GM19372 (cell line): Measurements from ENCODE around the gene CTU2.

ENCODE experiments used
- ATAC-seq: cut with Tn5 transposase; IDR thresholded peaks from one replicate; pipeline ENCODE4 v1.9.1; 2021; ENCODE audit warnings: mild to moderate bottlenecking, low read depth, moderate library complexity; ENCODE audit not compliant: unreplicated experiment

Gene CTU2

DNA sequence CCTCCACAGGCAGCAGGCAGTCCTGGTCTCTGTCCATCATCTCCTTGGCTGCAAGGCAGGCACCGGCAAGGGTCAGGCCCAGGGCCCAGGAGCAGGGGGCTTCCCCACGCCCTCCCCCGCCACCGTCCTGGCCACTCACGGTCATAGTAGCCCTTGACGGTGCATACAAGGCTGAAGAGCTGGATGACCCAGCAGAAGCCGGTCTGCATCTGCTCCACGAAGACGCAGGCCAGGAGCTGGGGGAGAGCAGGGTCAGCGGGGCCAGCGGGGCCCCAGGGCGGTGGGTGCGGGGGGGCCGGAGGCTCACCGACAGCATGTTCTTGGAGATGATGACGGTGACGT lies 20.1 kb downstream of the CTU2 start:
- ATAC-seq = no peak

DNA sequence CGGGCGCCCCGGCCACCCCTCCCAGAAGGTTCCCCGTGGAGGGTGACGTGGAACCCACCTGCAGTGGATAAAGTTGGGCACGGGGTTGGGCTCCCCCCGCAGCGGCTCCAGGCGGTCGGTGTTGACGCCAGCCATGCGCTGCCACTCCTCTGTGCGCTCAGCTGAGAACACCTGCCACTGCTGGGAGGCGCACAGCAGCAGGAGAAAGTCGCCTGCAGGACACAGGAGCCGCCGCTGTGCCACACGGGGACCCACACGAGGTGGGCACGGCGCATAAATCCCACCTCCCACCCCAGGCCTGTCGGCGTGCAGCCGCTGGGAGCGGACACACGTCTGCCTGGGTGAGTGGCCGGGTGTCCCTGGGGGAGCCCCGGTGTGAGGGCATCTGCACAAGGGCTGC lies 20.7 kb downstream of the CTU2 start:
- ATAC-seq = no peak

DNA sequence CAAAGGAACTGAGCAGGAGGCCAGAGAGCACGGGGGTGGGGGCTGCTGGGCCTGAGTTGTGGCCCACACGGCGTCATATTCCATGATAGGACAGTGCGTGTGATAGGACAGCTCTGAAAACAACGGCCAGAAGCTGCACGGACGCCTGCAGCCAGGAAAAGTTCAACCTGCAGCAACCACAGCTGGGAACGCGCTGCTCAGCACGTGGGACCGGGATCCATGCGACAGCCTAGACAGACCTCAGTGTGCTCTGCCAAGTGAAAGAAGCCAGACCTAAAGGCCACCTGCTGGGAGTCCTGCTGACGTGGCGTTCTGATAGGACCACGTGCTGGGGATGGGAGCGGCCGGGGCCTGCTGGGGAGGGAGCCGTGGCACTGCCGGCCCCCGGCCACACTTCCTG lies 21.6 kb downstream of the CTU2 start:
- ATAC-seq = no peak

DNA sequence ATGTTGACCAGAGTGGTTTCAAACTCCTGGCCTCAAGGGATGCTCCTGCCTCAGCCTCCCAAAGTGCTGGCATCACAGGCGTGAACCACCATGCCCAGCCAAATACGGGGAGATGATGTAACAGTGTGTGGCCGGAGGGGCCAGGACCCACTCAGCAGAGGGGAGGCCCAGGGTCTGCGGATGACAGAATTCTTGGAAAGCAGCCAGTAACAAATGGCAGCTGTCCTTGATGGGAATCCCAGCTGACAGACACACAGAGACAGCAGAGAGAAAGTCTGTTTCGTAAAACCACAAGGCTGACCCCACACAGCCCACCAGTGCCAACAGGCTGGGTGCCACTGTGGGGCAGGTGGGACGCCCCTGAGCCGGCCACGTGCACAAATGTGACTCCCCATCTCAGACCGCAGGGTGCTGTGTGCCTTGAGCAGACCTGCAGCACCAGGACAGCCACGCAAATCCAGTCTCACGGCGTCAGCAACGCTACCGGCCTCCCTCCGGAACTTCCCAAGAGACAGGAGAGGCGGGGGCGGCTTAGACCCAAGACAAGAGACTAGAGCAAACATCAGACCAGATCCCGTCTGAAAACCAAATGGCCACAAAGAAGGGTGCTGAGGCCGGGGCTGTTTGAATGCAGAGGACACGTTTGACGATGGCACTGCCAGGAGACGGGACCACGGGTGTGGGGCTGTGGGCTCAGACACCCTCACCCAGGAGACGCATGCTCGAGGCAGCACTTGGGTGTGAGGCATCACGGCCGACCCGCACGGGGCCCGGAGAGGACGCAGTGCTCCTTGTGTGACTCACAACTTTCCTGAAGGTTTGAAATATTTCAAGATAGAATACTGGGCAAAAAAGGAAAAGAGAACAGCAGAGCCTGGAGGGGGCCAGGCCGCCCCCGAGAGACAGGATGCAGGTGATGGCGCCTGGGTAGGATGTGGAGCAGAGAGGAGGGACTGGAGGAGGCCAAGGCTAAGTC lies 24.6 kb downstream of the CTU2 start:
- ATAC-seq = no peak

DNA sequence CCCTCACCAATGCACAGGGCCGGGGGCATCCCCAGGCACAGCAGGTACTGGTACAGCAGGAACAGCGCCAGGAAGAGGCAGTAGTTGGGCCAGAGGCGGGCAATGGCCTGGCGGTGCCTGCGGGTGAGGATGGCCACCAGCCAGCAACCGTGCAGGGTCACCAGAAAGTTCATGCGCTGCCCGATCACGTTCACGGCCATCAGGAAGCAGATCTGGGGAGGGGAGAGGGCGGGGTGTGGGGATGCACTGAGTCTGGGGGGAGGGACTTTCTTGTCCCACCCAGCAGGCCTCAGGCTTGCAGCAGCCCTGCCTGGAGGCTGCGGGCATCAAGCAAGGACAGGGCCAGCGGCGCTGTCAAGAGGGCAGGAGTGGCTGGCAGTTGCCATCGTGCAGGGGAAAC lies 25.4 kb downstream of the CTU2 start:
- no peak for ATAC-seq

DNA sequence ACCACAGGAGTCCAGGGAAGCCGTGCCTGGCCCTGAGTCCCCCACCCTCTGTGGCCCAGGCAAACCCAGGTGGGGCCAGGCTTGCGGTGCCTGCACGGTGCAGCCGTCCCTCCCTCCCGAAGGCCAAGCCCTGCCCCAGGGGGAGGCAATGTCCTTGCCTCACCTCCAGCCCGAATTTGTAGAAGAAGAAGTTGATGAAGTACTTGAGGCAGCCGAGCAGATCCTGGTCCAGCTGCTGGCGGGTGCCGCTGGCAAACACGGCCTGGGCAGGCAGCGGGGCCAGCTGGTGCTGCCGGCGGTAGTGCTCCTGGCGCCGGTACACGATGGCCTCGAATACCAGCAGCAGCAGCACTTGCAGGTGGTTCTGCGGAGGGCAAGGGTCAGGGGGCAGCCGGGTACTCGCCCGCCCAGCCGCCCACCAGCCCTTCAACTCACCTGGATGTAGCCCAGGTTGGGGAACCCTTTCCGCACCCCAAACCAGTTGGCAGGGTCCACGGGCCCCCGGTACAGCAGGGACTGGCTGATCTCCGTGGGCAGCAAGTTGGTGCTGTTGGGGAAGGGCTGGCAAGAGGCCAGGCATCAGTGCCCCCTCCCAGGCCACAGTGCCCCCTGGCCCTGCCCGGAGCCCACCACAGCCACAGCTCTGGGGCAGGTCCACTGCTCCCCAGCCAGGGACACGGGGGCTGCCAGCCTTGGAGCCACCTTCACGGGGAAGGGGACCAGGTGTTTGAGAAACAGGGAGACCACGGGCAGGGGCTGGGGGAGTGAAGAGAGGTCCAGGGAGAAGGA lies 26.1 kb downstream of the CTU2 start:
- ATAC-seq = no peak

DNA sequence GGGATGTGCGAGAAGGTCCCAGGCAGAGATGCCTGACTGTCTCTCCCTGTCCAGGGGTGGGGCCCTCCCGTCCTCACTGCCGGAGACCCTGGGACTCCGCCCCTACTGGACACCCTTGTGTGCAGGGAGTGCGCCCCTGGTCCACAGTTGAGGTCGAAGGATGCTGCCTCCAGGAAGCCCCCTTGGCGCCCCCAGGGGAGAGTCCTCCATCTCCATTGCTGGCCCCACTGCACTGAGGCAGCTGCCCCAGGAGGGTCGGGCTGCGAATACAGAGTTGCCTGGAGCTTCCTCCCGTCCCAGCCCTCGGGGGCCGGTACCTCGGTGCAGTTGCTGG lies 26.6 kb downstream of the CTU2 start:
- ATAC-seq = no peak

DNA sequence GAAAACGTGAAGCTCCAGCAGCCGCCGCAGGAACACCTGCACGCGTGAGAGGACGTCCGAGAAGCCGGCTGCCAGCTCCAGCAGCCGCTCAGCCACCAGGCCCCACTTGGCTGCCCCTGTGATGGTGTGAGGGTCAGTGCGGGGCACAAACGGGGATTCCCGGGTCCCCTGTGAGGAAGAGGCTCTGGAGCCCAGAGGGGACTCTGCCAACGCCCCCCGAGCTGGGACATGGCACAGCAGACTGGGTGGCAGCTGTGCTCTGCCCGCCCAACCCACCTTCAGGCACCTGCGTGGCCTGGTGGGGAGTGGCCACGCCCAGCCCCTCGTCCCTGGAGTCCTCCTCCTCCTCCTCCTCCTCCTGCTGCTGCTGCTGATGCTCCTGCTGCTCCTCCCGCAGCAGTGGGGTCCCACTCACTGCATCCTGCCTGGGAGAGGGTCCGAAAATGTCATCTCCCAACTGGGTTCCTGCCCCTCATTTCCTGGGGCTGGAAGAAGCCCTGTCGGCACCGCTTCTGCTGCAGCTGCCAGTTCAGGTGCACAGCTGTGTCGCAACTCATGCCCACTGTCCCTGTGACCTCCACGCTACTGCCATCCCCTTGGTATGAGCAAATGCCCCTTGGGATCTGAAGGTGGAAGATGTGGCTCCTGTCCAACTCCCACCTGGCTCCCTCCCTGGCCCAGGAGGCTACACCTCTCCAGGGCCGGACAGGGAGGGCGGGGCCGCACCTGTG lies 27.5 kb downstream of the CTU2 start:
- no peak for ATAC-seq

DNA sequence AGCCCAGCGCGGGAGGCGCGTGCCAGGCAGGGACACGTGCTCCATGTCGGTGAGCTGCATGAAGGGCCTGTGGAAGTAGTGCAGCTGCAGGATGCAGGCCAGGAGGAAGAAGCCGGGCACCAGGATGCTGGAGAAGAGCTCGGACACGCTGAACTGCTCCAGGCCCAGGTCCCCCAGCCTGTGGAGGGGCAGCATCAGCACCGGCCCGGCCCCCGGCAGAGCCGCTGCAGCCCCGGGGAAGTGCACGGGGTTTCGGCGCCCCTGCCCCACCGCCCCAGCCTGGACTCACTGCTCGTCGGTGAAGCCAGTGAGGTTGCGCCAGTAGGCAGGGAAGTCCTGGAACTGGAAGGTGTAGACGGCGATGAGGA lies 28.0 kb downstream of the CTU2 start:
- ATAC-seq = no peak

DNA sequence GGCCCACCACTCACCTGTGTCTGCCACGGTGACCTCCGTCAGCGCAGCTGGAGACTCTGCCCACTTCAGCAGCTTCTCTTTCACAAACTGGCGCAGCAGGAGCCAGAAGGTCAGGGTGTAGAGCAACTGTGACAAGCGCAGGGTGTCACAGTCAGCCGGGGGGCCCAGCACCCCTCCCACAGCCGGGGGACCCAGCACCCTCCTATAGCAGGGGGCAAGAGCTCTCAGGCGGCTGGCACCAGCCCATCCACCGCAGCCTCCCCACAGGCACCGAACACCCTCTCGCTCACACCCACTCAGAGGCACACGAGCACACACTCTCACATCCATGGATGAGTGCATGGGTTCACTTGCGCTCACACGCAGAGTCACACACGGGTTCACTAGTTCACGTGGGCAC lies 28.8 kb downstream of the CTU2 start:
- ATAC-seq = no peak

DNA sequence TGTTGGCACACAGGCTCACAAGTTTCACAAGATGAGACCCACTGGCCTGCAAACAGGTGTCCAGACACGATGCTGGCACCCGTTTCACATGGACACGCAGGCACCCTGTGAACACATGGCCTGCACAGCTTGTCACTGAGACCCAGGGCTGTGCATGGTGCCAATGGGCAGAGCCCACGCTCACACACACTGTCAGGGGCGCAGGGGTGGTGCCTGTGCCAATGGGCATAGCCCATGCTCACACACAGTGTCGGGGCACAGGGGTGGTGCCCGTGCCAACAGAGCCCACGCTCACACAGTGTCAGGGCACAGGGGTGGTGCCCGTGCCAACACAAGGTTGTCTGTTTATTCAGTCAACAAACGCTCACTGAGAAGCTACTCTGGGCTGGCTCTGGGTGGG lies 29.3 kb downstream of the CTU2 start:
- no peak for ATAC-seq

DNA sequence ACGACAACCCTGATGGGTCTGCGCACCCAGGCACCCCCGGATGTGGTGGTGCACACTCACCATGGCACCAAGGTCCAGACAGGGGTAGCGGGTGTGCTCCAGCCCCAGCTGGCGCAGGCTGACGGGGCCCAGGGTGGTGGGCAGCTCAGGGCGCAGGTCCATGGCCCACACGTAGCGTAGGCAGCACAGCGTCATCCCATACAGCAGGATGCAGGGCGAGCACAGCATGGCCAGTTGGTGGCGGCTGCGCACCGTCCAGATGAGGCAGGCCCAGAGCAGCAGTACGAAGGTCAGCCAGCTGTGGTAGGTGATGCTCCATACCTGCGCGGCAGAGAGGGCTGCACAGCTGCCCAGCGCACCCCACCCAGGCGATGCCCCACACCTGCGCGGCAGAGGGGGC lies 29.8 kb downstream of the CTU2 start:
- no peak for ATAC-seq

DNA sequence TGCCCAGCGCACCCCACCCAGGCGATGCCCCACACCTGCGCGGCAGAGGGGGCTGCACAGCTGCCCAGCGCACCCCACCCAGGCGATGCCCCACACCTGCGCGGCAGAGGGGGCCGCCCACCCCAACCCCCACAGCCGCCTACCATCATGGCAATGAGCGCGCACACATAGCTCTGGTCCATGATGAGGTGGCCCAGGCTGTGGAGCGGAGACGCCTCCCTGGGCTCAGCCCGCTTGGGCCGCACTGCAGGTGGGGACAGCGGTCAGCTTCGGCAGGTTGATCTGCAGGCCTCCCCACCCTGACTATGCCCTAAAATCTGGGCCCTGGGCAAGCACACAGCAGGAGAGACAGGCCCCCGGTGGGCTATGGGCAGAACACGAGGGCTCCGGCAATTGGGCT lies 30.2 kb downstream of the CTU2 start:
- ATAC-seq = no peak

DNA sequence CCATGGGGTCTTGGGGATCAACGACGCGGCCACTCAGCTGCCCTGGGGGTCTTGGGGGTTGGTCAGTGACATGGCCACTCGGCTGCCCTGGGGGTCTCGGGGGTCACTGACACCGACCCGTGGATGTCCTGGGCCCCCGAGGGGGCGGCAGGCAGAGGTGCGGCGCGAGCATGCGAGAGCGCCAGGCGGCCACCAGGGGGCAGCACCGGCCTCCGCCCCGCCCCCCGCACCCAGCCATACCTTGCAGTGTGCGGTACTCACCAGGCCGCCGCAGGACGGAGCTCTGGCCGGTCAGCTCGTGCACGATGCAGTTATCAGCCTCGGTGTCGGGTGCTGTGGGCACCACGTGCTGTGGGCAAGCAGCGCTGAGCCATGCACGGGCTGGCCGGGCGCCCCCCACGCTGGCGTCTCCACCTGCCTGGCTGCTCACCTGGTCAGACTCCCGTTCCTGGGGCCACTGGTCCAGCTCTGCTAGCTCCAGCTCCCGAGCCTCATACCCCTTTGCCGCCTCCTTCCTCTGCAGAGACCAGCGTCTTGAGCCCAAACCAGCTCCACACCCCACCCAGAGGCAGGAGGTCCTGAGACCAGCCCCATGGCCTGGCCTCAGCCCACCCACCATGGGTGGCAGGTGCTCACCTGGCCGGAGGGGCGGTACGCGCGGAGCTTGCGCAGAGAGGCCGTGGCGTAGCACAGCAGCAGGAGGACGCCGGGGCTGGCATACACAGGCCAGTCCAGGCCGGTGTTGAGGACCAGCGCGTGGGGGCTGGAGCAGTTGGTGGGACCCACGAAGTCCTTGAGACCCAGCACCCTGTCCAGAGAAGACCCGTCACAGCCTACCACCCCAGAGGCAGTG lies 31.2 kb downstream of the CTU2 start:
- no peak for ATAC-seq

DNA sequence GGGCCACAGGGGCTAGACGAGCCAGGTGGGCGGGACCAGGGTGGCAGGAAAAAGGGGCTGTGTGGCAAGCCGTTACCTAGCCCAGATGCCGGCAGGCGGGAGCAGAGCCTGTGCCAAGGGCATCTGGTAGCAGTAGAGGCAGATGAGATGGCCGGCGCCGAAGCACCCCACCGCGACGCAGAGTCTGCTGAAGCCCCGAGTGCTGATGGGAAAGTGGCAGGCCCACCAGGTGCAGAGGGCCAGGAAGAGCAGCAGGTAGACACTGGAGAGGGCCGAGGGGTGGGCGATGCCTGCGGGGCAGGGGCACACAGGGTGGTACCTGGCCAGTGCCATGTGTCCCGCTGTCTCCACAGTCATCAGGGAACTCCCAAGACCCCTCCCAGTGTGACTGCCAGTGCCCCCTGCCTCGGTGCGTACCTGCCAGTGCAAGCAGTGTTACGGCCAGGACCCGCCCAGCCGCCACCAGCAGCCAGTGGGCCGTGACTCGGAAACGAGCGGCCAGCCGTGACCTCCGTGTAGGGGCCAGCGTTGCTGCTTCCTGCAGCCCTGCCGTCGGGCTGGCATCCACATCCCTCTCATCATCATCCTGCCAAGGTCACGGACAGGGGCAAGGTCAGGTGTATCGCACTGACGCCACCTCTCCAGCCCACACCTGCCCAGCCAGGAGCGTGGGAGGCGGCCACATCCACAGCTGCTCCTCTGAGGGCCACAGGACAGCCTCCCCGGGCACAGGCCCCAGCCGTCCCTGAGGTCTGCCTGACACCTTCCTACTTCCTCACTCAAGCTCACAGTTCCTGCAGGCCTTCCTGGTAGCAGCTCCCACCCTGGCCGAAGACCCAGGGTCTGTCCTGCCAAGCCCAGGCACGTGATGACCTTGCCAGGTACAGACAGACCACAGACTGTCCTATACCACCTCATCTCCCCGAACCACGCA lies 32.1 kb downstream of the CTU2 start:
- ATAC-seq = no peak

DNA sequence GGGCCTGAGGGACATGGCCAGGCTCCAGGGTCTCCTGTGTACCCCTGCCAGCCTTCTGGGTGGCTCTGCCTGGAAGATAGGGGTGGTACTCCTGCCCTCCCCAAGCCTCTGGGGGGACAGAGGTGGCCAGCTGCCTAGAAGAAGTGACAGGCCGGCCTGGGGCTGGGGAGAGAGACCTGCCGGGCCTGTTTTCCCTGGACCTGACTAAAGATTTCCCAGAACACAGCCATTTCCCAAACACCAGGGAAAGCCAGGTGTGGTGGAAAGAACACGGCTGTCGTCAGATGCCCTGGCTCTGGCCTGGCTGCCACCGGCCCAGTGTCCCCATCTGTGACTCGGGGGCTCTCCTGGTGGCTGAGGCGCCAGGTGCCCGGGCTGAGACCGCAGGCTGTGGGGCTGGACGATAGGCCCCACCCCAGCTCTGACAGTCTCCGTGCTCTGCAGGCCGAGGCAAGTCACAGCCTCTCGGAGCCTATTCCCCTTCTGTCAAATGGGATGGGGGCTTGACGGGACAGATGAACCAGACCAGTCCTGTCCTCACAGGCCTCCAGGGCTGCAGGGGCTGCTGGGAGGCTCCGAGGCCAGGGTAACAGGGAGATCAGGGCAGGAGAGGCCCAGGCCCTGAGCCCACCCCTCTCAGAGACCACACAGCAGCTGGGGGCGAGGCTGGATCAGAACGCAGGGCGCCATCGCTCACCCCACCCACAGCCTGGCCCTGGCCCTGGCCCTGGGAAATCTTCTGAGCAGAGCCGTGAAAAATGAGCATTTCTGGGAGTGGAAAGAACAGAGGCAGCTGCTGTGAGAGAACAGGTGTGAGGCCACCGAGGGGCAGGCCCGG lies 33.1 kb downstream of the CTU2 start:
- no peak for ATAC-seq

DNA sequence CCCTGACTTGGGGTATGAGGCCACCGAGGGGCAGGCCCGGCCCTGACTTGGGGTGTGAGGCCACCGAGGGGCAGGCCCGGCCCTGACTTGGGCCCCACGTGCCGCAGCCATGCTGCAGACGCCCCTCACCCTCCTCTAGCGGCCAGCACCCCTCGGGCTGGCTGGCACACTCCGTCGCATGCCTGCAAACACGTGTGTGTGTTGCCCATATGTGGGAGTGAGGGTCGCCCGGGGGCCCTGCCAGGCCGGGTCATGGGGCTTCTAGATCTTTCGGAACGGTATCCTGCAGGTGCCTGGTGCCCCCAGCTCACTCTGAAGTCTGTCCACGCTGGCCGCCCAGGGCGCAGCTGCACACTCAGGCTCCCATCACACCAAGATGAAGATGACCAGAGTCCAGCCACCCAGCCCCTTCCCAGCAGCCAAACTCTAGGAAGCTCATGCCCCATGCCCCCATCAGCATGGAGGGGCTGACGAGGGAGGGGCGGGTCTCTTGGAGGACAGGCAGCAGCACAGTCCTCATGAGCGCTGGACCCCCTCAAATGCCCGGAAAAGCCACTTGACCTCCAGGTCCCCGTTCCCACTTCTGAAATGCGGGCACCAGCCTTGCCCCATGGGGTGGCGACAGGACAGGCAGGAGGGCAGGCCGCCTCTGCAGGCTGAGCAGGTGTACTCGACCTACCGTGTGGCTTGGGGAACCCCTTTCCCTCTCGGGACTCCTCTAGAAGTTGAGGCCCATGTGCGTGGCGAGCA lies 33.8 kb downstream of the CTU2 start:
- ATAC-seq = no peak

DNA sequence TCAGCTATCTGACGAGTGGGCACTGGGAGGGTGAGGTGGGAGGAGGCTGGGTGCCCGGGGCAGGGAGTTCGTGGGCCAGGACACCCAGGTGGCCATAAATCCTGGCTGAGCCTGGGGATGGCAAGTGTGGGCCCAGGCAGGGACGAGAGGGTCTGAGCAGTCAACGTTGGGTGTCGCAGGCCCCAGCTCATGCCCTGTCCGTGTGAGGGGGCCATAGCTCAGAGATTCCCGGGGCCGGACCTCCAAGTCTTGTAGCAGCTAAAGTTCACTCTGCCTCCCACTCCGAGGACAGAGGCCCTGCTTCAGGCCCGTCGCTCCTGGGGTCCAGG lies 34.4 kb downstream of the CTU2 start:
- ATAC-seq = no peak
